Breast epithelium (tissue), 3 donors: ENCODE results near the gene FLRT2.

Source experiments
- CTCF ChIP-seq, 3 donors: fragments of 450-650 bp; IDR thresholded peaks; one replicate each; pipeline ENCODE4 v1.5.1; 2016 to 2017; ENCODE audit warnings: antibody characterized with exemption in 3 of 3, mild to moderate bottlenecking in 3 of 3, moderate library complexity in 3 of 3
- POLR2A ChIP-seq: fragments of 450-650 bp; IDR thresholded peaks from one replicate; pipeline ENCODE4 v1.6.1; 2016; ENCODE audit warnings: antibody characterized with exemption, mild to moderate bottlenecking, moderate library complexity
- POLR2AphosphoS5 ChIP-seq, 3 donors: sonication (generic); formaldehyde crosslinking; IDR thresholded peaks; one replicate each; pipeline ENCODE4 v1.6.1; 2017; ENCODE audit warnings: antibody characterized with exemption in 3 of 3

GRCh38 chr14:85688006-85688405, 158.1 kb downstream of the FLRT2 start:
- TF ChIP-seq CTCF (IDR thresholded peaks at IDR 0.05) (no peak), POLR2A (no peak), POLR2AphosphoS5 (IDR thresholded peaks at IDR 0.05) (no peak)
